PFSK-1 (cell line): Measurements from ENCODE around the gene SUMF2.

Source experiments
- POLR2AphosphoS5 ChIP-seq: IDR thresholded peaks from 2 replicates; pipeline ENCODE4 v1.6.1; 2012; ENCODE audit warnings: low read depth, mild to moderate bottlenecking, control low read depth, low read length, moderate library complexity
- TAF1 ChIP-seq: IDR thresholded peaks from 2 replicates; pipeline ENCODE4 v1.6.1; 2012; ENCODE audit warnings: low read length, control low read depth, borderline replicate concordance; ENCODE audit not compliant: insufficient read depth

GRCh38 chr7:56077681-56078080 lies 13.6 kb downstream of the SUMF2 start:
- TF ChIP-seq TAF1 = no peak
- no peak for TF ChIP-seq POLR2AphosphoS5
